Measurements from ENCODE around the gene EPHA5. TPM values are rescaled to one million over a fixed set of nuclear protein-coding genes. Genes with fewer than 3 reads are reported as not detected.

EPHA5 gene
- polyA plus RNA-seq, 6 donors from 2014 or later = not detected

DNA sequence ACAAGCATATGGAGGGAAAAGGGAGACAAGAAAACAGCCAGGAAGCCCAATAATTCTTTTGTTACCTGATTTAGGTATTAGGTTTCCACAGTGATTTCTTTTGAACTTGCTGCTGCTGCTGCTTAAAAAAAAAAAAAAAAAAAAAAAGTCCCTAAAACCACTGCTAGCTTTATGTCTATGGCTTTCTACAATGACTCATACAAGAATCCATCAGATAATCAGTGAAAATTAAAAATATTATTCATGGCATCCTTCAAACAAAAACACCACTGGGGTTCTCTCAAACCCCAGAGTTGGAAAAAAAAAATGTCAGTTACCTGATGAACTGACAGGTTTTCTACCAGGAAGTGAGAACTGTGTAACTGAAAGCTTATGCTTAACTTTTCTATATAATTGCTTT is 14.3 kb downstream of the EPHA5 start:
- Mint-ChIP-seq H3K9me3 (no peaks in the 10 kb centered on the region), H3K27me3 (no peaks in the 10 kb centered on the region), H3K27ac (no peak overlapping the region), H3K4me3 (no peak overlapping the region), H3K4me1 (no peaks in the 10 kb centered on the region), H3K36me3 (no peaks in the 10 kb centered on the region)
- DNase-seq (no peak), ATAC-seq (ENCODE audit: low read depth in 2 of 2) (no peak)

DNA sequence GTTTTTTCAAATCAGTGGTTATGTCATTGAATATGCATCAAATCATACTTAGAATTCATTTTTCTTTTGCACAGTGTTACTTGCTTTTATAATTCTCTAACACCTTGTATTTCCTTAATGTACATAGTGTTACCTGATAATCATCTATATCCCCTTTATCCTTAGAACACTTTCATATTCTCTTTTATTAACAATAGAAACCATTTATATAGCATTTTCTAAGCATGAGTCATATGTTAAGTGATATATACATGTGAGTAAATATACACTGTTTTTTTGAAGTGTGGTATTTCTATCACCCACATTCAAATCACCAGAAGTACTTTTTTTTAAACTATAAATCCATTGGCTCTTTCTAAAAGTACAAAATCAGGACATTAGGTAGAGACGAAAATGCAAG is 15.3 kb downstream of the EPHA5 start:
- Mint-ChIP-seq H3K4me1 (no peaks in the 10 kb centered on the region), H3K27ac (no peak overlapping the region), H3K36me3 (no peaks in the 10 kb centered on the region), H3K27me3 (no peaks in the 10 kb centered on the region), H3K9me3 (no peaks in the 10 kb centered on the region), H3K4me3 (no peak overlapping the region)
- ATAC-seq (ENCODE audit: low read depth in 2 of 2) = no peak
- no peak for DNase-seq

DNA sequence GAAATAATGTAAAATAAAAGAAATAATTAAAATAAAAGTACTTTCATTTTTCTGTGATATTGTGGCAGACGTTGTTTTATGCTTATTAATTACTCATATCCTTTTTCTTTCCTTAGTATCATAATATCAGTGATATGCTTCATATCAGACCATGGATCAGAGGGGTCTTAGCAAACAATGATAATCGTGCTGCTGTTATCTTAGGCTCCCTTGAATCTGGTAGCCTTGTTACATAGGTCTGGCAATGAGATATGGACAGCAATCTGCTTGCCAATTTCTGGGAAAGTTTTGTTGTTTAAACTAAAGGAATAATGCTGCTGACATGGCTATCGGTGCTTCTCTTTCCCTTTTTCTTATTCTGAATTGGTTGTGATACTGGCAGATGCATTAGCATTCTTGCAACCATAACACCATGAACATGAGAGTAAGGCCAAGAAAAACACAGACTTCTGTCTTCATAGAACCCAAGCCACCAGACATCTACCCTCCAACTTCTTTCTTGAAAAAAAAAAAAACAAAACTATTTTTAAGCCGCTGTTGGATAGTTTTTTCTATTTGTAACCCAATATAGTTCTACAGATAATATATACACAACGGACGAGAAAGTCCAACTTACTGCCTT is 16.4 kb downstream of the EPHA5 start:
- no peak overlapping the region for H3K27ac Mint-ChIP-seq
- H3K4me1 Mint-ChIP-seq = no peaks in the 10 kb centered on the region

DNA sequence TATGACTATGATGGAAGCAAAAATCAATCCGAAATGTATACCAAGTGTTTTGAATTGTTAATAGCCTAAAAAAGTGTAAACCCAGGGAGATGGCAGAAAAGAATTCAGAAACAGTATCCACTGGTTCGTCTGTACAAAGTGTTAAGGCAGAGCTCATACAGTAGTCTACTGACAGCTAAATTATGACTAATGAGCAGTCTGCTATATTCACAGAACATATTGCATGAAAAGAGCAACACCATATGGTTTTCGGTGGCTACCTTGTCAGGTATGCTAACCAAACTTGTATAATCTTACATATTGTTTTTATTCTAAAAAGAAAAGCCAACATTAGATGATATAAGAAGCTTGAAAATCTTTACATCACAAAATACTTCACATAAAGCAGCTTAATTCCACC is 18.5 kb downstream of the EPHA5 start:
- Mint-ChIP-seq H3K27me3 (no peaks in the 10 kb centered on the region), H3K4me3 (no peak overlapping the region), H3K4me1 (no peaks in the 10 kb centered on the region), H3K27ac (no peak overlapping the region), H3K36me3 (no peaks in the 10 kb centered on the region), H3K9me3 (no peaks in the 10 kb centered on the region)
- DNase-seq (no peak), ATAC-seq (ENCODE audit: low read depth in 2 of 2) (no peak)

More for the DNA sequence above, 16.4 kb downstream of the EPHA5 start:
- Mint-ChIP-seq H3K9me3 (no peaks in the 10 kb centered on the region), H3K4me3 (no peak overlapping the region), H3K36me3 (no peaks in the 10 kb centered on the region), H3K27me3 (no peaks in the 10 kb centered on the region)
- no peak for DNase-seq
- no peak for ATAC-seq (ENCODE audit: low read depth in 2 of 2)

DNA sequence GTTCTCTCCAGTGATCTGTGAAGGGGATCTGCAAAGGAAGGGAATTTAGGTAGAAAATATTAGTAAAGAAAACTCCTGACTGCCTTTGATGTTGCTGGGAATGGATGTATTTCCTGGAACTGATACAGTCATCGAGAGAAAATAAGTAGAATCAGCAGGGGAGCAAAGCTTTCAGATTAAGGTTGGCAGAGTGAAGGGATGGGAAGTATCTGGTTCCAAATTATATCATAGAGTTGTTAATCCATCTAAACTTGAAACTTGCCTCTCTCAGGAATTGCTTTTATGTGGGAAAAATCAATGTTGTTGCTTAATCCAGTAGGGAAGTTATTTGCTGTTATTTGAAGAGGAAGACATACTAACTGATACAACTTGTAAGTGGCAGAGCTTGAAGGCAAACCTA is 19.3 kb downstream of the EPHA5 start:
- DNase-seq (no peak), ATAC-seq (ENCODE audit: low read depth in 2 of 2) (no peak)
- Mint-ChIP-seq H3K4me1 (no peaks in the 10 kb centered on the region), H3K9me3 (no peaks in the 10 kb centered on the region), H3K27ac (no peak overlapping the region), H3K4me3 (no peak overlapping the region), H3K36me3 (no peaks in the 10 kb centered on the region), H3K27me3 (no peaks in the 10 kb centered on the region)

DNA sequence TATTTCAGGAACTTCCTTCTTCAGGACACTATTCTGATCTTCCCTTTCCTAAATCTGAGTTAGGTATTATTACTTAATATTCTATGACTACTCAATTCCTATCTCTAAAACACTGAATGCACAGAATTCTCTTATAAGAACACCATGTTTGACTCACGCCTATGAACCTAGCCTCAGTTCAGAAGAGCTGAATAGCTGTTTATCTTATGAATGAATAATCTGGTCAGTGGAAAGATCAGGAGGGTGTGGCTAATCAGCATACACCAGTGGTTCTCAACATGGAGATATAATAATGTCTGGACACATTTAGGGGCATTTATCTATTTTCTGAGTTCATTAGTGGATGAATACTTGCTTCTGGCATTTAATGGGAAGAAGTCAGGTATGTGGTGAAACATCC is 24.2 kb downstream of the EPHA5 start:
- H3K36me3 Mint-ChIP-seq = no peaks in the 10 kb centered on the region
- peaks cover 0 to 4% (median 0%) of the 10 kb centered on the region in 7 donors for H3K9me3 Mint-ChIP-seq
- H3K27me3 Mint-ChIP-seq = no peaks in the 10 kb centered on the region
- ATAC-seq (ENCODE audit: low read depth in 2 of 2) (no peak), DNase-seq (no peak)
- H3K4me3 Mint-ChIP-seq = no peak overlapping the region
- no peaks in the 10 kb centered on the region for H3K4me1 Mint-ChIP-seq
- no peak overlapping the region for H3K27ac Mint-ChIP-seq

DNA sequence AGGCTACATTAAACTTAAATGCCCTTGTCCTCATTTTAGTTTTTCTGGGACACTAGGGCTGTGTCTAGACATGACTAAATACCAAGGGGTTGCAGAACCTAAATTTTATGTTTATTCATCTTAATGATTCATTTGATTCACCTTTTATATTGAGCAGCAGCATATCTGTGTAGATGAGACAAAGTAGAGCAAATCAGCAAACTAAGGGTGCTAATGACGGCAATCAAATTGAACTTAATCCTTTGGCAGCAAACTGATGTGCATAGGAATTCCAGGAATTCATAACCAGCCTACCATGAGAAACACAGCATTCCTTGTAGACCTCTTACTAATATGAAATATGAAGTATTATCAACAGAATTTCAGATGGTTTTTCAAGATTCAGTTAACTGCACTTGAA is 25.1 kb downstream of the EPHA5 start:
- ATAC-seq (ENCODE audit: low read depth in 2 of 2) = no peak
- no peak for DNase-seq
- Mint-ChIP-seq H3K36me3 (no peaks in the 10 kb centered on the region), H3K4me1 (no peaks in the 10 kb centered on the region), H3K27ac (no peak overlapping the region), H3K9me3 (peaks cover 0 to 4% (median 0%) of the 10 kb centered on the region in 7 donors), H3K4me3 (no peak overlapping the region), H3K27me3 (no peaks in the 10 kb centered on the region)

DNA sequence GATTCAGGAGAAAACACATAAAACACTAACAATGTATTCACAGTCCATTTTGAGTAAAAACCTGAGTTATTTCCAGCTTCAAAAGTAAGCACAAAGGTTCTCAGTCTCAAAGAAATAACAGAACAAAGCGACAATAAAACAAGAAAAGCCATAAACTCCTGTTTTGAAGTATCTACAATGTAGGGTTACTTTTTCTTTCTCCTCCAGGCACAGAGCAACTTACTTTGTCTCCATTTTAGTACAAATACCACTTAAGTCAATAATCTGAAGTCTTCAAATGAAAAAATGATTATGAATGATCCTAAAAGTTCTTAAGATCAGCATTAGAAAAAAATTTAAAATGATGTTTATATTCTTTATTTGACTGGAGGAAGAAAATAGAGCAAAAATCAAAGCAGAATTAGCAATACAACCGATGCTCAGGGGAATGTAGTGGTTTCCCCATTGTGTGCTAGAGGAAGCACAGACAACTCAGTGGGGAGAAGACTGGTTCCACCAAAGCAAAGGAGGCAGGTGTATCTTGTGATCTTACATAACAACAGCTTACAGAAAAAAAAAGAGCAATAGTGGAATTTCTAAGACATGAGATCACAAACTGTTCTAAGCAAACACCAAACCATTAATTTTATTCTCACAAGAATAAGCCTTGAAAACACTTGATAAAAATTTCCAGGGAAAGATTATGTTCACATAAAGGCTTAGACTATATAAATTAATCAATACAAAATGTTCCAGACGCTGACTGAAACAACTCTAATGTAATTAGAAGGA is 35.1 kb downstream of the EPHA5 start:
- no peaks in the 10 kb centered on the region for H3K36me3 Mint-ChIP-seq
- H3K27me3 Mint-ChIP-seq = no peaks in the 10 kb centered on the region
- H3K9me3 Mint-ChIP-seq = peaks cover 0 to 3% (median 0%) of the 10 kb centered on the region in 7 donors
- H3K4me3 Mint-ChIP-seq = no peak overlapping the region
- H3K4me1 Mint-ChIP-seq = no peaks in the 10 kb centered on the region
- DNase-seq = no peak
- ATAC-seq (ENCODE audit: low read depth in 2 of 2) = no peak
- H3K27ac Mint-ChIP-seq = peak overlapping the region in 1 of 6 donors; percentile 50

DNA sequence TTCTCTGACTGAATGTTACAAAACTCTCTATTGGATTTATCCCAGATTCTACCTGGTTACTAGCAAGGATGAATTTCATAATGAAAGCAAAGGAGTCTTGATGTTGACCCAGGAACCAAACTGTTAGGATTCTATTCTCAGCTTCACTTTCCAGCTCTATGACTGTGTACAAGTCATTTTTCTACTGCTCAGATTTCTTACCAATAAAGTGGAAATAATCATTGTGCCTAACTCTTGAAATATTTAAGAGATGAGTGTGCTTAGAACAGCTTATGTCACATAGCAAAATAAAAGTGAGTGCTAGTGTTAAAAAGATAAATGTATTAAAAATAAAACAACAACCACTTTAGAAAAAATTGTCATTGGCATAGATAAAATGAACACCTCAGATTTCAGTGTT is 45.6 kb downstream of the EPHA5 start:
- no peak overlapping the region for H3K4me3 Mint-ChIP-seq
- H3K9me3 Mint-ChIP-seq = peaks cover 0 to 2% (median 0%) of the 10 kb centered on the region in 7 donors
- no peaks in the 10 kb centered on the region for H3K27me3 Mint-ChIP-seq
- H3K27ac Mint-ChIP-seq = no peak overlapping the region
- no peaks in the 10 kb centered on the region for H3K36me3 Mint-ChIP-seq
- no peak for ATAC-seq (ENCODE audit: low read depth in 2 of 2)
- DNase-seq = no peak
- H3K4me1 Mint-ChIP-seq = no peaks in the 10 kb centered on the region

DNA sequence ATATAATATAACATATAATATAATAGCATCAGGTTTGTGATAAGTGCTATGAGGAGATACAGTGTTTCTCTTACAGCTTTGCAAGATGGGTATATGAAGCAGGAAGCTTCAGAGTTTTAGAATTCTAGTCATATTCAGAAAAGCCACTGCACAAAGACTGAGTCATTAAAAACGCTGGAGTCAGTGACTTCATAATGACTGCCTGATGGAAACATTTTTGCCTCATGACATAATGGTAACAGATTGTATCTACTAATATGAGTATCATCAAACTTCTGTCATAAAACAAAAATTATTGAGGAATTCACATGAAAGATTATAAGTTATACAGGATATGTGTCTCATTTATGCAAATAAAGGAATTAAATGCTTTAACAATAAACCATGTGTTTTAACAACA is 46.8 kb downstream of the EPHA5 start:
- no peaks in the 10 kb centered on the region for H3K4me1 Mint-ChIP-seq
- H3K9me3 Mint-ChIP-seq = peaks cover 0 to 2% (median 0%) of the 10 kb centered on the region in 7 donors
- DNase-seq (no peak), ATAC-seq (ENCODE audit: low read depth in 2 of 2) (no peak)
- no peaks in the 10 kb centered on the region for H3K27me3 Mint-ChIP-seq
- no peak overlapping the region for H3K27ac Mint-ChIP-seq
- H3K4me3 Mint-ChIP-seq = no peak overlapping the region
- no peaks in the 10 kb centered on the region for H3K36me3 Mint-ChIP-seq

DNA sequence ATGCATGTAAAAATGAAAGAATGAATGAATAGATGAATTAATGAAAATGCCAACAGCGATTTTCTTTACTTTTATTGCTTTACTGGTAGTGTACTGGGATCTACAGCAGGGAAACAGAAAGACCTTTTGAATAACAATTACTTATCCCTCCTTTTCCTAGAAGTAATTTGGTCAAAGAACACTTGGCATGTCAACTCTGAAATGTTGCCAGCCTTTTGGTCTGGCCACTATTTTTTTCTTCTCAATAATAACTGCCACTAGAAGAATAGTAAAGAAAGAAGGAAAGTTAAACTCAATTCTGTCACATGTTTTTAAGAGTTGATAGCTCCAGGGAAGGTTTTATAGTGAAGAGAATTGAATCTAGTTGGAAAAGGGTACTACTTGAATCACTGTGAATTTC is 52.9 kb downstream of the EPHA5 start:
- H3K9me3 Mint-ChIP-seq = peaks cover 0 to 4% (median 0%) of the 10 kb centered on the region in 7 donors
- no peaks in the 10 kb centered on the region for H3K36me3 Mint-ChIP-seq
- DNase-seq = no peak
- H3K27me3 Mint-ChIP-seq = no peaks in the 10 kb centered on the region
- H3K27ac Mint-ChIP-seq = no peak overlapping the region
- no peak overlapping the region for H3K4me3 Mint-ChIP-seq
- no peaks in the 10 kb centered on the region for H3K4me1 Mint-ChIP-seq
- no peak for ATAC-seq (ENCODE audit: low read depth in 2 of 2)

DNA sequence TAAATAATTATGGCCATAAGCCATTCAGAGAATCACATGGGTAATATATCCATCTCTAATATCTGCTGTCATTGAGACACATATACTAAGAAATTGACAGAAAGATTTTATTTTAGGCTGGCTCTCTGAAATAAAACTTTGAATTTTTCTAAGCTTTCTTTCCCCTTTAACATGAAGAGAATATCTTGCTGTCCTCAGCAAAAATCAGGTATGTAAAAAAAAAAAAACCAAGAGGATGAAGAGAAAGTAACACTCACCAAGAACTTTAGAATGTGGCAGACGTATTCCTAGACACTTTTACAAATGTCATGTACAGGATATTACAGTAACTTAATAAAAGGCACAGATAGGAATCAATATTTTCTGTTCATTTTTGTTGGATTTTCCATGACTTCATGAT is 65.8 kb downstream of the EPHA5 start:
- Mint-ChIP-seq H3K4me3 (no peak overlapping the region), H3K4me1 (no peaks in the 10 kb centered on the region), H3K27me3 (no peaks in the 10 kb centered on the region), H3K9me3 (peaks cover 0 to 3% (median 1%) of the 10 kb centered on the region in 7 donors), H3K36me3 (no peaks in the 10 kb centered on the region), H3K27ac (no peak overlapping the region)
- DNase-seq (no peak), ATAC-seq (ENCODE audit: low read depth in 2 of 2) (no peak)

DNA sequence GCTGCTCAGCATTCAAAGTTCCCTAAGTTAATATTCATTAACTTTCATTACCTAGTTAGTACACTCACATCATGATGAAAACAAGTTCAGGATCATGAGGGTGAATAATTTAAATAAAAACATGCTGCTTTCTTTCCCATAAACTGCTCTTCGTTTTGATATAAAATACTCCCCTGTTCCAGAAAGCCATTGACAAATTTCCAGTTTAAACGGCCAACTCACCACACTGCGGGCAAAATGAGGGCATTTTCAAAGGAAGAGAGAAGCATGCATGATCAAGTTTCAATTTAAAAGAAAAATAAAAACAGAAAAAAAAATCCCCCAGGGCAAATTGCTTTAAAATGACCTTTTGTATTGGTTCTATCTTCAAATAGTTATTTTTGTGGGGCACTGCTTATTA is 69.6 kb downstream of the EPHA5 start:
- no peaks in the 10 kb centered on the region for H3K36me3 Mint-ChIP-seq
- H3K9me3 Mint-ChIP-seq = peaks cover 0 to 3% (median 1%) of the 10 kb centered on the region in 7 donors
- no peak for ATAC-seq (ENCODE audit: low read depth in 2 of 2)
- DNase-seq = no peak
- no peaks in the 10 kb centered on the region for H3K27me3 Mint-ChIP-seq
- no peaks in the 10 kb centered on the region for H3K4me1 Mint-ChIP-seq
- no peak overlapping the region for H3K27ac Mint-ChIP-seq
- no peak overlapping the region for H3K4me3 Mint-ChIP-seq

DNA sequence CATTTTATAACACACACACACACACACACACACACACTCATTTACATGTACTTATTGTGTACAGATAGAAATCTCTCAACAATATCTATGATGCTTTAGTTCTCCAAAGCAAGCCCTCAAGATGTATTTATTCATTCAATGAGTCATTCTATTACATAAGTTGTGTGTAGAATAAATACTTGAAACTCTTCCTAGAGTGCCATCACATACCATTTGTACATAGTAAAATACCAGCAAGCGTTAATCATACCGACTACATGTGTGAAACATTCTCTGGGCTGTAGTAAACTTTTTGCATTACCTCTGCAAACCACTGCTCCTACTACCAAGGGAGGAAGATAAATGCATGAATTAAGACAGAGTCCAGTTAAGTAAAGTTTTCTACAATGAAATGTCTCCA is 70.9 kb downstream of the EPHA5 start:
- H3K9me3 Mint-ChIP-seq = peaks cover 0 to 3% (median 0%) of the 10 kb centered on the region in 7 donors
- H3K36me3 Mint-ChIP-seq = no peaks in the 10 kb centered on the region
- no peaks in the 10 kb centered on the region for H3K27me3 Mint-ChIP-seq

More for the DNA sequence above, 70.9 kb downstream of the EPHA5 start:
- Mint-ChIP-seq H3K4me1 (no peaks in the 10 kb centered on the region), H3K27ac (no peak overlapping the region), H3K4me3 (no peak overlapping the region)
- ATAC-seq (ENCODE audit: low read depth in 2 of 2) (no peak), DNase-seq (no peak)
